Stimulated activated memory B cell treated with anti-CD40 and anti-IgM and Interleukin-4, amounts not matched to agents 10 μg/mL and 1 μg/mL and 100 μg/mL, for 72 hours (primary cell): ENCODE results near the gene CYP8B1.
A peak's percentile ranks its signal among the peaks of the same experiment; 100 is the strongest.

Source experiments
- ATAC-seq: fragments of 150-1000 bp; cut with Tn5 transposase; 2 replicates; pipeline ENCODE4 v1.10.0; 2021
- H3K27ac Mint-ChIP-seq: one replicate; pipeline ENCODE4 v1.8.0; 2022; ENCODE audit warnings: mild to moderate bottlenecking, mixed read lengths
- H3K27me3 Mint-ChIP-seq: one replicate; pipeline ENCODE4 v1.8.0; 2022; ENCODE audit warnings: mixed read lengths
- H3K36me3 Mint-ChIP-seq: one replicate; pipeline ENCODE4 v1.8.0; 2022; ENCODE audit warnings: mixed read lengths
- H3K4me1 Mint-ChIP-seq: one replicate; pipeline ENCODE4 v1.8.0; 2022; ENCODE audit warnings: mixed read lengths
- H3K4me3 Mint-ChIP-seq: one replicate; pipeline ENCODE4 v1.8.0; 2022; ENCODE audit warnings: mild to moderate bottlenecking, moderate library complexity, mixed read lengths
- H3K9me3 Mint-ChIP-seq: one replicate; pipeline ENCODE4 v1.8.0; 2022; ENCODE audit warnings: mixed read lengths

The CYP8B1 gene

GRCh38 chr3:42829083-42829627 lies 46.5 kb downstream of the CYP8B1 start:
- no peak overlapping the region for H3K27ac Mint-ChIP-seq
- H3K4me3 Mint-ChIP-seq = no peak overlapping the region
- no peaks in the 10 kb centered on the region for H3K4me1 Mint-ChIP-seq
- no peak for ATAC-seq
- no peaks in the 10 kb centered on the region for H3K9me3 Mint-ChIP-seq
- H3K36me3 Mint-ChIP-seq = no peaks in the 10 kb centered on the region
- H3K27me3 Mint-ChIP-seq = peaks cover 31% of the 10 kb centered on the region

- Mint-ChIP-seq H3K4me3 (no peak overlapping the region), H3K36me3 (no peaks in the 10 kb centered on the region), H3K27me3 (peaks cover 31% of the 10 kb centered on the region), H3K27ac (no peak overlapping the region), H3K9me3 (no peaks in the 10 kb centered on the region), H3K4me1 (no peaks in the 10 kb centered on the region)
- ATAC-seq = no peak
Observed at GRCh38 chr3:42827654-42828053, 48.0 kb downstream of the CYP8B1 start.

- Mint-ChIP-seq H3K36me3 (no peaks in the 10 kb centered on the region), H3K4me1 (no peaks in the 10 kb centered on the region), H3K27ac (no peak overlapping the region), H3K27me3 (peaks cover 31% of the 10 kb centered on the region), H3K4me3 (no peak overlapping the region), H3K9me3 (no peaks in the 10 kb centered on the region)
- no peak for ATAC-seq
Observed at GRCh38 chr3:42827023-42827422, 48.7 kb downstream of the CYP8B1 start.

GRCh38 chr3:42826141-42826540 lies 49.5 kb downstream of the CYP8B1 start:
- H3K9me3 Mint-ChIP-seq = no peaks in the 10 kb centered on the region
- no peak for ATAC-seq
- H3K27me3 Mint-ChIP-seq = peaks cover 31% of the 10 kb centered on the region
- H3K36me3 Mint-ChIP-seq = no peaks in the 10 kb centered on the region
- no peak overlapping the region for H3K4me3 Mint-ChIP-seq
- no peak overlapping the region for H3K27ac Mint-ChIP-seq
- no peaks in the 10 kb centered on the region for H3K4me1 Mint-ChIP-seq

GRCh38 chr3:42823351-42823750 lies 52.3 kb downstream of the CYP8B1 start:
- ATAC-seq = no peak
- H3K27me3 Mint-ChIP-seq = peaks cover 22% of the 10 kb centered on the region
- no peaks in the 10 kb centered on the region for H3K36me3 Mint-ChIP-seq
- no peak overlapping the region for H3K27ac Mint-ChIP-seq
- H3K4me3 Mint-ChIP-seq = no peak overlapping the region
- H3K4me1 Mint-ChIP-seq = no peaks in the 10 kb centered on the region
- no peaks in the 10 kb centered on the region for H3K9me3 Mint-ChIP-seq

- H3K36me3 Mint-ChIP-seq = no peaks in the 10 kb centered on the region
- peaks cover 16% of the 10 kb centered on the region for H3K27me3 Mint-ChIP-seq
- no peaks in the 10 kb centered on the region for H3K9me3 Mint-ChIP-seq
- no peaks in the 10 kb centered on the region for H3K4me1 Mint-ChIP-seq
- no peak overlapping the region for H3K27ac Mint-ChIP-seq
- ATAC-seq = peak; percentile 27
- H3K4me3 Mint-ChIP-seq = no peak overlapping the region
Observed at GRCh38 chr3:42822828-42823227, 52.9 kb downstream of the CYP8B1 start.
